ENCODE results near the gene PRSS53.

PRSS53 gene

DNA sequence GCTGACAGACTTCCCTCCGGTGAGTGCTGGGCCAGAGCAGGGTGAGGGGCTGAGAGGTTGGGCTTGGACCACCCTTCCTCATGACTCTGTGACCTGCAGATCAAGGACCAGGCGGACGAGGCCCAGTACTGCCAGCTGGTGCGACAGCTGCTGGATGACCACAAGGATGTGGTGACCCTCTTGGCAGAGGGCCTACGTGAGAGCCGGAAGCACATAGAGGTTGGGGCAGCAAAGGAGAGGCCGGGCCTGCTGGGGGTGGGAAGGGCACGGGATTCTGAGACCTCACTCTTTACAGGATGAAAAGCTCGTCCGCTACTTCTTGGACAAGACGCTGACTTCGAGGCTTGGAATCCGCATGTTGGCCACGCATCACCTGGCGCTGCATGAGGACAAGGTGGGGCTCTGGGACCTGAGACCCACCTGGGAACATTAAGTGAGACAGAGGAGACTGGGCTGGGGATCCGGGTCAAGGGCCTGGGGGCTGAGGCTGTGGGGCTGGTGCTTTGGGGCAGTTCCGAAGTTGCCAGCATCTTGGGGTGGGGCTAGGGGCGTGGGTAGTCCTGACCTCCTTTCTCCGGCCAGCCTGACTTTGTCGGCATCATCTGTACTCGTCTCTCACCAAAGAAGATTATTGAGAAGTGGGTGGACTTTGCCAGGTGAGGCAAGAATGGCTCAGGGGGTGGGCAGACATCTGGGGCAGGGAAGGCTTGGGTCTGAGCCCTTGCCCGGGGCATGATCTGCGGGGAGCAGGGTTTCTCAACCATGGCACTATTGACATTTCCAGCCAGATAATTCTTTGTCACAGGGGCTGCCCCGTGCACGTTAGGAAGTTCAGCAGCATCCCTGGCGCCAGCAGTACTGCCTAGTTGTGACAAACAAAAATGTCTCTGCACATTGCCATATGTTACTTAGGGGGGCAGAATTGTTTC, 21.6 kb upstream of the PRSS53 start:
- no peak for DNase-seq (ENCODE audit: low read depth)
- TF ChIP-seq, protein P1, sequence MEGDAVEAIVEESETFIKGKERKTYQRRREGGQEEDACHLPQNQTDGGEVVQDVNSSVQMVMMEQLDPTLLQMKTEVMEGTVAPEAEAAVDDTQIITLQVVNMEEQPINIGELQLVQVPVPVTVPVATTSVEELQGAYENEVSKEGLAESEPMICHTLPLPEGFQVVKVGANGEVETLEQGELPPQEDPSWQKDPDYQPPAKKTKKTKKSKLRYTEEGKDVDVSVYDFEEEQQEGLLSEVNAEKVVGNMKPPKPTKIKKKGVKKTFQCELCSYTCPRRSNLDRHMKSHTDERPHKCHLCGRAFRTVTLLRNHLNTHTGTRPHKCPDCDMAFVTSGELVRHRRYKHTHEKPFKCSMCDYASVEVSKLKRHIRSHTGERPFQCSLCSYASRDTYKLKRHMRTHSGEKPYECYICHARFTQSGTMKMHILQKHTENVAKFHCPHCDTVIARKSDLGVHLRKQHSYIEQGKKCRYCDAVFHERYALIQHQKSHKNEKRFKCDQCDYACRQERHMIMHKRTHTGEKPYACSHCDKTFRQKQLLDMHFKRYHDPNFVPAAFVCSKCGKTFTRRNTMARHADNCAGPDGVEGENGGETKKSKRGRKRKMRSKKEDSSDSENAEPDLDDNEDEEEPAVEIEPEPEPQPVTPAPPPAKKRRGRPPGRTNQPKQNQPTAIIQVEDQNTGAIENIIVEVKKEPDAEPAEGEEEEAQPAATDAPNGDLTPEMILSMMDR (IDR thresholded peaks at IDR 0.05; ENCODE audit: low read length, missing control alignments), result no peak
- H3K4me3 ChIP-seq (replicated peaks; ENCODE audit: low read depth, low read length), result no peak overlapping the region

DNA sequence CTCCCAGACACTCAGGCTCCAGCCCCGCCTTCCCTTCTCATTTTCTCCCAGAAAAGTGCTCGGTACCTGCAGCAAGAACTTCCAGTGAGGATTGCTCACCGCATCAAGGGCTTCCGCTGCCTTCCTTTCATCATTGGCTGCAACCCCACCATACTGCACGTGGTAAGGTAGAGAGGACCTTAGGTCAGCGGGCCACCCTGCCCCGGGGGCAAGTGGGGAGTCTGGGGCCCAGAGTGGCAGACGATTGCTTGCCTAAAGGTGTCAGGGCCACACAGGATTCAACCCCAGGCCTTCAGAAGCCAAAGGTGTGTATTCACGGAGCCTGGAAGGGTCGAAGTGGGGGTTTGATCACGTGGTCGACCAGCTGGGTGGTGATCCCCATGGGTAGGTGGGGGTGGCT, 20.9 kb upstream of the PRSS53 start:
- H3K4me3 ChIP-seq (replicated peaks; ENCODE audit: low read depth, low read length), result no peak overlapping the region
- TF ChIP-seq, protein P1 (IDR thresholded peaks at IDR 0.05; ENCODE audit: low read length, missing control alignments), result no peak
- no peak for DNase-seq (ENCODE audit: low read depth)

DNA sequence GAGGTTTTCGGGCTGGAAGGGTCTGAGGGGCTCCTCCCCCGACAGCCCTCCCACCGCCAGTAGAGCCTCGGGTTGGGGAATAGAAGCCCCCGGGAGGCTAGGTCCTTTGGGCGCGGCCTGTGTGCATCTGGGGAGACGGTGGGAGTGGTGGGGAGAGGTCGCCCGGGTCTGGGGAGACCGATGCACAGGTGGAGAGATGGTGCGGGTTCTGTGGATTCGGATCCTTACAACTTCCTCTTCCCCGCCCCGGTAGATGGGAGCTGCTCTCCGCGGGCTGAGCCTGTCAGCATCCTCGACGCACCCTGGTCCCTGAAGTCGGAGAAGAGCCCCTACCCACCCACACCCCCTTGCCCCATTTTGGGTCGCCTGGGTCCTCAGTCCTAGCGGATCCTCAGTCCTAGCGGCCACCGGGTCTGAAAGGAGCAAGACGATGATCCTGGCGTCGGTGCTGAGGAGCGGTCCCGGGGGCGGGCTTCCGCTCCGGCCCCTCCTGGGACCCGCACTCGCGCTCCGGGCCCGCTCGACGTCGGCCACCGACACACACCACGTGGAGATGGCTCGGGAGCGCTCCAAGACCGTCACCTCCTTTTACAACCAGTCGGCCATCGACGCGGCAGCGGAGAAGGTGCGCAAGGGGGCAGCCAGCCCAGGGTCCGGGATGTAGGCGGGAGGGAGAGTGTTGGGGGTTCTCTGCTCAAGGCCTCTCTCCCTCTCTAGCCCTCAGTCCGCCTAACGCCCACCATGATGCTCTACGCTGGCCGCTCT, 20.2 kb upstream of the PRSS53 start:
- TF ChIP-seq, protein P1 (IDR thresholded peaks at IDR 0.05; ENCODE audit: low read length, missing control alignments), result no peak
- H3K4me3 ChIP-seq (replicated peaks; ENCODE audit: low read depth, low read length), result peak overlapping the region; percentile 83
- DNase-seq (ENCODE audit: low read depth), result no peak

DNA sequence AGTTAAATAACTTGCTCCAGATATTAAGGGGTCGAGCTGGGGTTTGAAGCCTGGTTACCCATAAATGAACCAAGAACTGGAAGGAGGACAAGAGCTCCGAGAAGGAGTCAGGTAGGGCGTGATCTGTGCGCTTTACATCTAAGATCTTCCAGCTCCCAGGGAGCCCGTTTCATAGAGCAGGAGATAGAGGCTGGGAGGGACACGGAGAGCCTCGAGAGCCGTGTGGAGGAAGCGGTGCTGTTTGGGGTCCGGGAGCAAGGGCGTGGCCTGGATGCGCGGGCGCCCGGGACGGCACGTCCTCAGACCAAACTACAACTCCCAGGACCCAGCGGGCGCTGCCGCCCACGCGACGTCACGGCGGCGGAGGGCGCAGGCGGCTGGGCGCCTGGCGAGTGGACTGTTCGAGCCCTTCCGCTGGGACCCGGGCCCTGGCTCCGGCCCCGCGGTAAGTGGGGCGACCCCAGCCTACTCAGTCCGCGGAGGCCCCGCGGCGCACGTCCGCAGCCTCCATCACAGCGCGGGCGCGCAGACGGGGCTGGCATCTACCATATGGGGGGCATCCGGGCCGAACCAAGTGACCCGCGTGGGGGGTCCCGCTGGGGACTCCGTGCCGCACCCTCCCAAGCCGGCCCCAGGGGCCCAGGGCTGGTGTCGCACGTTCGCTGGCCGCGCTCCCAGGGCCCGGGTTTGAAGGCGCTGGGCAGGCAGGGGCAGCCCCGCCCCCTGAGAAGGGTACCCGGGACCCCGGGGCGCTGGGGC, 19.5 kb upstream of the PRSS53 start, which contains the start of gene BCKDK:
Gene BCKDK (plus strand): TSS at position 352 of the 759 bp plus-strand sequence. CDS start 838 bp downstream, outside the sequence.
- peak; percentile 67 for DNase-seq (ENCODE audit: low read depth)
- TF ChIP-seq, protein P1 (IDR thresholded peaks at IDR 0.05; ENCODE audit: low read length, missing control alignments), result no peak
- H3K4me3 ChIP-seq (replicated peaks; ENCODE audit: low read depth, low read length), result peak within 1 kb of the TSS; percentile 83

DNA sequence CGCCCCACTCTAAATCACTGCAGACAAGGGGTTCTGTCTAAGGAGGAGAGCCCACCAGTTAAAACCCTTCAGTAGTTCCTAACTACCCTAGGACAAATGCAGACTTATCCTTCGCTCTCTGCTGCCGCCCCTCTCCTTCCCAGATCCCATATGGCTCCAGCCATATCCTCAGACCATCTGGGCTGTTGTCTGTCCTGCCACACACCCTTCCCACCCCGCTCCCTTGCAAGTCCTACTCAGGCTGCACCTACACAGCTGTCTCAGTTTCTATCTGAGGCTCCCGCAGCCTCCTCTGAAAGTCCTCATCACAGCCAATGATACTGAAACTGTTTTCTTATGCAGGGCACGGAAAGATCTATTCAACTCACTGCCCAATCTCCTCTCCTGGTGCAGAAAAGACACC, 18.7 kb upstream of the PRSS53 start:
- no peak overlapping the region for H3K4me3 ChIP-seq (replicated peaks; ENCODE audit: low read depth, low read length)
- TF ChIP-seq, protein P1 (IDR thresholded peaks at IDR 0.05; ENCODE audit: low read length, missing control alignments), result no peak
- DNase-seq (ENCODE audit: low read depth), result no peak

Data from fibroblast of pulmonary artery (primary cell).